ENCODE data around the gene MAP3K10.

MAP3K10 gene

GRCh38 chr19:40178756-40179155 lies 12.5 kb upstream of the MAP3K10 start:
- ChIA-PET CTCF (interaction anchor here (0.8 to 7.8 kb wide), 3 partner anchors 12 to 127 kb away, joined by 3 to 77 read pairs (median 4); no protein-coding TSS in a partner anchor), POLR2A (interaction anchor here (2.4 kb wide), 1 partner anchor 13 kb away, joined by 6 read pairs; no protein-coding TSS in a partner anchor)

GRCh38 chr19:40184273-40184672 lies 7.0 kb upstream of the MAP3K10 start:
- Histone ChIP-seq H3K36me3 (ENCODE audit: control insufficient read depth in 2 of 2, insufficient read depth in 1 of 2, low read length in 2 of 2) (peaks cover 0 to 6% of the 10 kb centered on the region in 2 experiments; a peak in 1 of 3 replicates), H3K27ac (ENCODE audit: extremely low read depth, low read depth, low read length) (no peak overlapping the region), H3K4me1 (ENCODE audit: control insufficient read depth, insufficient read depth, low read length) (no peaks in the 10 kb centered on the region), H3K4me3 (ENCODE audit: low read depth, low read length) (no peak overlapping the region), H3K9me3 (ENCODE audit: control insufficient read depth, insufficient read depth, low read depth, low read length) (no peaks in the 10 kb centered on the region)
- POLR2A ChIA-PET: no interaction called here
- TF ChIP-seq ZNF416 (tag by site-specific recombination; IDR thresholded peaks at IDR 0.05) (no peak), ZNF121 (tag by site-specific recombination; IDR thresholded peaks at IDR 0.05) (peak; percentile 71)
- CTCF ChIA-PET: interaction anchor here (0.6 to 7.3 kb wide), 6 partner anchors 10 to 417 kb away, joined by 3 to 37 read pairs (median 4); no protein-coding TSS in a partner anchor

More at GRCh38 chr19:40178756-40179155, 12.5 kb upstream of the MAP3K10 start:
- H3K9me3 ChIP-seq (ENCODE audit: control insufficient read depth, insufficient read depth, low read depth, low read length): no peaks in the 10 kb centered on the region; the same call in 1 of the 2 replicates
- no peak overlapping the region for H3K4me3 ChIP-seq (ENCODE audit: low read depth, low read length)
- no peak for TF ChIP-seq ZNF555 (tag by site-specific recombination; conservative IDR thresholded peaks at IDR 0.05)
- TF ChIP-seq RBAK (tag by site-specific recombination; IDR thresholded peaks at IDR 0.05): no peak
- no peak for TF ChIP-seq HOXA7 (CRISPR knock-in tag; IDR thresholded peaks at IDR 0.05; ENCODE audit: borderline replicate concordance)
- no peak for TF ChIP-seq ZNF174 (tag by site-specific recombination; IDR thresholded peaks at IDR 0.05)
- no peak for TF ChIP-seq ZFP37 (tag by site-specific recombination; IDR thresholded peaks at IDR 0.05)
- TF ChIP-seq ZNF184 (tag by site-specific recombination; IDR thresholded peaks at IDR 0.05): no peak
- no peak for TF ChIP-seq ZNF585B (tag by site-specific recombination; IDR thresholded peaks at IDR 0.05)
- TF ChIP-seq ZFP41 (tag by site-specific recombination; IDR thresholded peaks at IDR 0.05; ENCODE audit: borderline replicate concordance): no peak
- no peak for TF ChIP-seq ZNF830 (tag by site-specific recombination; IDR thresholded peaks at IDR 0.05; ENCODE audit: low read depth)
- TF ChIP-seq, protein P1, sequence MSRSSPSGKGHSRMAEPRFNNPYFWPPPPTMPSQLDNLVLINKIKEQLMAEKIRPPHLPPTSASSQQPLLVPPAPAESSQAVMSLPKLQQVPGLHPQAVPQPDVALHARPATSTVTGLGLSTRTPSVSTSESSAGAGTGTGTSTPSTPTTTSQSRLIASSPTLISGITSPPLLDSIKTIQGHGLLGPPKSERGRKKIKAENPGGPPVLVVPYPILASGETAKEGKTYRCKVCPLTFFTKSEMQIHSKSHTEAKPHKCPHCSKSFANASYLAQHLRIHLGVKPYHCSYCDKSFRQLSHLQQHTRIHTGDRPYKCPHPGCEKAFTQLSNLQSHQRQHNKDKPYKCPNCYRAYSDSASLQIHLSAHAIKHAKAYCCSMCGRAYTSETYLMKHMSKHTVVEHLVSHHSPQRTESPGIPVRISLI (tag by site-specific recombination; IDR thresholded peaks at IDR 0.05): no peak
- no peak for TF ChIP-seq ZNF677 (tag by site-specific recombination; IDR thresholded peaks at IDR 0.05)
- TF ChIP-seq ZNF23 (tag by site-specific recombination; IDR thresholded peaks at IDR 0.05; ENCODE audit: borderline replicate concordance): no peak
- TF ChIP-seq ZNF292 (tag by site-specific recombination; IDR thresholded peaks at IDR 0.05; ENCODE audit: borderline replicate concordance, low read depth): no peak
- no peak for TF ChIP-seq ZNF768 (tag by site-specific recombination; IDR thresholded peaks at IDR 0.05)
- no peak for TF ChIP-seq ZNF544 (tag by site-specific recombination; IDR thresholded peaks at IDR 0.05)
- no peak for TF ChIP-seq ZNF571 (tag by site-specific recombination; IDR thresholded peaks at IDR 0.05)
- TF ChIP-seq ZNF548 (tag by site-specific recombination; IDR thresholded peaks at IDR 0.05): no peak
- no peak for TF ChIP-seq ZFHX2 (tag by site-specific recombination; conservative IDR thresholded peaks at IDR 0.05)
- no peak for TF ChIP-seq KLF9 (tag by site-specific recombination; IDR thresholded peaks at IDR 0.05; ENCODE audit: low read depth)
- no peaks in the 10 kb centered on the region; a peak in 1 of 3 replicates for H3K36me3 ChIP-seq (ENCODE audit: control insufficient read depth in 2 of 2, insufficient read depth in 1 of 2, low read length in 2 of 2)
- no peaks in the 10 kb centered on the region for H3K4me1 ChIP-seq (ENCODE audit: control insufficient read depth, insufficient read depth, low read length)
- H3K27ac ChIP-seq (ENCODE audit: extremely low read depth, low read depth, low read length): no peak overlapping the region

GRCh38 chr19:40191836-40192646 lies 815 bp downstream of the MAP3K10 start:
- Histone ChIP-seq H3K4me1 (ENCODE audit: control insufficient read depth, insufficient read depth, low read length) (peaks cover 19% of the 10 kb centered on the region), H3K27ac (ENCODE audit: extremely low read depth, low read depth, low read length) (peak overlapping the region; percentile 99), H3K4me3 (ENCODE audit: low read depth, low read length) (peak overlapping the region; percentile 81), H3K36me3 (ENCODE audit: control insufficient read depth in 2 of 2, insufficient read depth in 1 of 2, low read length in 2 of 2) (peaks cover 0 to 33% of the 10 kb centered on the region in 2 experiments; a peak in 2 of 3 replicates), H3K9me3 (ENCODE audit: control insufficient read depth, insufficient read depth, low read depth, low read length) (no peaks in the 10 kb centered on the region)
- CTCF ChIA-PET: interaction anchor here (0.5 to 1.3 kb wide), 5 partner anchors 12 to 443 kb away, joined by 3 to 4 read pairs (median 3); no protein-coding TSS in a partner anchor
- POLR2A ChIA-PET: interaction anchor here (0.6 to 1.4 kb wide), 8 partner anchors 8 to 1790 kb away, joined by 3 to 10 read pairs (median 6); partner anchors contain the start of genes C19orf47, FBL and PLD3
- peak; percentile 51; the same call in 1 of the 2 replicates for TF ChIP-seq ZNF423 (tag by site-specific recombination; IDR thresholded peaks at IDR 0.05)
- peak; percentile 61 for TF ChIP-seq SP7 (tag by site-specific recombination; IDR thresholded peaks at IDR 0.05)
- 0 out of 2 replicates have a peak, but pooled peaks have one; percentile 28 for TF ChIP-seq ZFP69B (tag by site-specific recombination; IDR thresholded peaks at IDR 0.05)
- TF ChIP-seq ZNF629 (tag by site-specific recombination; IDR thresholded peaks at IDR 0.05): peak; percentile 14; the same call in 1 of the 2 replicates
- TF ChIP-seq HOXC10 (CRISPR knock-in tag; IDR thresholded peaks at IDR 0.05): no peak
- no peak for TF ChIP-seq ZNF366 (tag by site-specific recombination; conservative IDR thresholded peaks at IDR 0.05)
